A549 (cell line): ENCODE data around the gene PSMB7.

Source experiments
- CEBPB ChIP-seq, 2 experiments: fragments of >200 bp in 1 of 2; sonication (Bioruptor Twin) in 1 of 2; formaldehyde crosslinking in 1 of 2; IDR thresholded peaks; 2 replicates each; pipeline ENCODE4 v1.6.1; 2012 to 2016
- ESRRA ChIP-seq: fragments of 150-350 bp; IDR thresholded peaks from 2 replicates; pipeline ENCODE4 v1.6.1; 2014; ENCODE audit warnings: mild to moderate bottlenecking, low read length, borderline replicate concordance
- JUNB ChIP-seq: fragments of >200 bp; sonication (Bioruptor Twin); formaldehyde crosslinking; IDR thresholded peaks from 2 replicates; pipeline ENCODE4 v1.6.1; 2016
- MYC ChIP-seq: IDR thresholded peaks from 2 replicates; pipeline ENCODE4 v1.6.1; 2012; ENCODE audit warnings: mild to moderate bottlenecking, inconsistent platforms, low read length, improper control_type of control experiment, borderline replicate concordance
- POLR2A ChIP-seq: IDR thresholded peaks from 2 replicates; pipeline ENCODE4 v1.6.1; 2012; ENCODE audit warnings: mild to moderate bottlenecking, low read length
- RFX5 ChIP-seq: fragments of 450-650 bp; IDR thresholded peaks from 2 replicates; pipeline ENCODE4 v1.7.1; 2014; ENCODE audit warnings: antibody characterized with exemption, mild to moderate bottlenecking, moderate library complexity
- ZFP36 ChIP-seq: fragments of 450-650 bp; IDR thresholded peaks from 2 replicates; pipeline ENCODE4 v1.6.1; 2014; ENCODE audit warnings: borderline replicate concordance; ENCODE audit not compliant: partially characterized antibody
- TF ChIP-seq, protein P1 (sequence below): fragments of >200 bp; sonication (Bioruptor Twin); formaldehyde crosslinking; IDR thresholded peaks from 3 replicates; pipeline ENCODE4 v1.5.1; 2016
- TF ChIP-seq, protein P2 (sequence below): fragments of 250-450 bp; sonication (Bioruptor Pico); IDR thresholded peaks from 2 replicates; pipeline ENCODE4 v1.5.0; 2020; ENCODE audit warnings: low read depth, mild to moderate bottlenecking, moderate library complexity
- TF ChIP-seq, protein P3 (sequence below): fragments of 200-600 bp; sonication (generic); IDR thresholded peaks from 2 replicates; pipeline ENCODE4 v1.6.1; 2016; ENCODE audit warnings: antibody characterized with exemption, mild to moderate bottlenecking, moderate library complexity

DNA sequence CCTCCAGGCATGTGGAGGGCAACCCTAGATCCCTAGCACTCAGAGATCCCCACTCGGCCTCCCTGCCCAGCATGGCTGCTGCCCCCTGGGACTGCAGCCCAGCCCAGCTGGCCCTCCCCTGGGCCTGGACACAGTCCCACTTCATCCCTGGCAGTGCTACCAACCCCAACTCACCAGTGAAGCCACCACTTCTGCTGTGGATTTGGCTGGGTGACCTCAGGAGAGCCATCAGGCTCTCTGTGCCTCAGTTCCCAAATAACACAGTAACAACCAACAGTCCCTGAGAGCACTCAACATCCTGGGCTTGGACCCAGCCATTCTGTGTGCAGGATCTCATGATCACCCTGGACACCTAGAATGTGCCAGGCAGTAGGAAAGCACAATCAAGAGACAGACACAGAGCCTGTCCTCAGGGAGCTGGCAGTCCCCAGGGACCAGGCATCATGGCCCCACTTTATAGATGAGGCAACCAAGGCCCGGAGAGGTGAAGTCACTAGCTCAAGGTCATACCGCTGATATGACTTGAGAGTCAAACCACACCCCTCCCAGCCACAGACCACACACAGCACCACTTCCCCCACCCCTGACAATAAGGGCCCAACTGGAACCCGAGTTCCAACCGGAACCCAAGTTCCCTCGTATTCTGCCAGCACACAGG lies 4.7 kb upstream of the PSMB7 start:
- TF ChIP-seq ZFP36: no peak
- TF ChIP-seq RFX5: no peak
- TF ChIP-seq MYC: no peak
- TF ChIP-seq, protein P1, sequence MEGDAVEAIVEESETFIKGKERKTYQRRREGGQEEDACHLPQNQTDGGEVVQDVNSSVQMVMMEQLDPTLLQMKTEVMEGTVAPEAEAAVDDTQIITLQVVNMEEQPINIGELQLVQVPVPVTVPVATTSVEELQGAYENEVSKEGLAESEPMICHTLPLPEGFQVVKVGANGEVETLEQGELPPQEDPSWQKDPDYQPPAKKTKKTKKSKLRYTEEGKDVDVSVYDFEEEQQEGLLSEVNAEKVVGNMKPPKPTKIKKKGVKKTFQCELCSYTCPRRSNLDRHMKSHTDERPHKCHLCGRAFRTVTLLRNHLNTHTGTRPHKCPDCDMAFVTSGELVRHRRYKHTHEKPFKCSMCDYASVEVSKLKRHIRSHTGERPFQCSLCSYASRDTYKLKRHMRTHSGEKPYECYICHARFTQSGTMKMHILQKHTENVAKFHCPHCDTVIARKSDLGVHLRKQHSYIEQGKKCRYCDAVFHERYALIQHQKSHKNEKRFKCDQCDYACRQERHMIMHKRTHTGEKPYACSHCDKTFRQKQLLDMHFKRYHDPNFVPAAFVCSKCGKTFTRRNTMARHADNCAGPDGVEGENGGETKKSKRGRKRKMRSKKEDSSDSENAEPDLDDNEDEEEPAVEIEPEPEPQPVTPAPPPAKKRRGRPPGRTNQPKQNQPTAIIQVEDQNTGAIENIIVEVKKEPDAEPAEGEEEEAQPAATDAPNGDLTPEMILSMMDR: no peak; the same call in 2 of the 3 replicates
- TF ChIP-seq POLR2A: no peak
- TF ChIP-seq, protein P2, sequence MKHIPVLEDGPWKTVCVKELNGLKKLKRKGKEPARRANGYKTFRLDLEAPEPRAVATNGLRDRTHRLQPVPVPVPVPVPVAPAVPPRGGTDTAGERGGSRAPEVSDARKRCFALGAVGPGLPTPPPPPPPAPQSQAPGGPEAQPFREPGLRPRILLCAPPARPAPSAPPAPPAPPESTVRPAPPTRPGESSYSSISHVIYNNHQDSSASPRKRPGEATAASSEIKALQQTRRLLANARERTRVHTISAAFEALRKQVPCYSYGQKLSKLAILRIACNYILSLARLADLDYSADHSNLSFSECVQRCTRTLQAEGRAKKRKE (CRISPR knock-in tag): no peak
- no peak for TF ChIP-seq ESRRA
- no peak for TF ChIP-seq JUNB
- TF ChIP-seq, protein P3, sequence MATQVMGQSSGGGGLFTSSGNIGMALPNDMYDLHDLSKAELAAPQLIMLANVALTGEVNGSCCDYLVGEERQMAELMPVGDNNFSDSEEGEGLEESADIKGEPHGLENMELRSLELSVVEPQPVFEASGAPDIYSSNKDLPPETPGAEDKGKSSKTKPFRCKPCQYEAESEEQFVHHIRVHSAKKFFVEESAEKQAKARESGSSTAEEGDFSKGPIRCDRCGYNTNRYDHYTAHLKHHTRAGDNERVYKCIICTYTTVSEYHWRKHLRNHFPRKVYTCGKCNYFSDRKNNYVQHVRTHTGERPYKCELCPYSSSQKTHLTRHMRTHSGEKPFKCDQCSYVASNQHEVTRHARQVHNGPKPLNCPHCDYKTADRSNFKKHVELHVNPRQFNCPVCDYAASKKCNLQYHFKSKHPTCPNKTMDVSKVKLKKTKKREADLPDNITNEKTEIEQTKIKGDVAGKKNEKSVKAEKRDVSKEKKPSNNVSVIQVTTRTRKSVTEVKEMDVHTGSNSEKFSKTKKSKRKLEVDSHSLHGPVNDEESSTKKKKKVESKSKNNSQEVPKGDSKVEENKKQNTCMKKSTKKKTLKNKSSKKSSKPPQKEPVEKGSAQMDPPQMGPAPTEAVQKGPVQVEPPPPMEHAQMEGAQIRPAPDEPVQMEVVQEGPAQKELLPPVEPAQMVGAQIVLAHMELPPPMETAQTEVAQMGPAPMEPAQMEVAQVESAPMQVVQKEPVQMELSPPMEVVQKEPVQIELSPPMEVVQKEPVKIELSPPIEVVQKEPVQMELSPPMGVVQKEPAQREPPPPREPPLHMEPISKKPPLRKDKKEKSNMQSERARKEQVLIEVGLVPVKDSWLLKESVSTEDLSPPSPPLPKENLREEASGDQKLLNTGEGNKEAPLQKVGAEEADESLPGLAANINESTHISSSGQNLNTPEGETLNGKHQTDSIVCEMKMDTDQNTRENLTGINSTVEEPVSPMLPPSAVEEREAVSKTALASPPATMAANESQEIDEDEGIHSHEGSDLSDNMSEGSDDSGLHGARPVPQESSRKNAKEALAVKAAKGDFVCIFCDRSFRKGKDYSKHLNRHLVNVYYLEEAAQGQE: no peak
- TF ChIP-seq CEBPB (IDR thresholded peaks at IDR 0.05): no peak
